ENCODE measurements around the gene GOLIM4. TPM values are rescaled to one million over a fixed set of nuclear protein-coding genes. Genes with fewer than 3 reads are reported as not detected.

GOLIM4 gene
- total and polyA plus RNA-seq, 2 of the 13 experiments (the other 11 are each of a cell fraction or from before 2014, with no cell fraction given): 10.9 to 47.7 TPM

GRCh38 chr3:168034152-168034928, 61.4 kb downstream of the GOLIM4 start (continued):
- TF ChIP-seq FOXA1 (IDR thresholded peaks at IDR 0.05) (no peak), FOXA1 (CRISPR knock-in tag; IDR thresholded peaks at IDR 0.05) (no peak), CENPX (CRISPR knock-in tag; IDR thresholded peaks at IDR 0.05) (no peak), RARG (CRISPR knock-in tag; IDR thresholded peaks at IDR 0.05; ENCODE audit: low read depth) (no peak)

- no peaks in the 10 kb centered on the region for H4K20me1 ChIP-seq (ENCODE audit: insufficient read depth, low read length)
- no peak overlapping the region for H3K9ac ChIP-seq (ENCODE audit: insufficient read depth, low read depth, low read length)
- no peak for FAIRE-seq
- TF ChIP-seq MXD1 (CRISPR knock-in tag; IDR thresholded peaks at IDR 0.05) (no peak), PHF21A (CRISPR knock-in tag; IDR thresholded peaks at IDR 0.05) (no peak), CEBPB (IDR thresholded peaks at IDR 0.05; ENCODE audit: borderline replicate concordance, low read depth, low read length) (no peak), ZNF615 (CRISPR knock-in tag; IDR thresholded peaks at IDR 0.05; ENCODE audit: borderline replicate concordance) (no peak), ZNF576 (CRISPR knock-in tag; IDR thresholded peaks at IDR 0.05) (no peak)
- no peaks in the 10 kb centered on the region for H3K9me3 ChIP-seq (ENCODE audit: low read length)
- H2AFZ ChIP-seq (ENCODE audit: low read length): no peak overlapping the region
- peaks cover 9 to 58% of the 10 kb centered on the region in 2 experiments for H3K36me3 ChIP-seq (replicated peaks in 1 of 2; ENCODE audit: control insufficient read depth in 1 of 2, insufficient read depth in 2 of 2, low read length in 2 of 2)
- DNase-seq (ENCODE audit: low spot score): no peak
- intact Hi-C loops (cut with micrococcal nuclease; ENCODE audit: unreplicated experiment) (no loop called here), in situ Hi-C loops (cut with HindIII; ENCODE audit: extremely low pct_ligation_motif_present, low pct_unique_long_range_greater_than_20kb) (no loop called here)
- no peaks in the 10 kb centered on the region for H3K79me2 ChIP-seq (ENCODE audit: insufficient read depth, low read length)
- no peak overlapping the region for H3K27ac ChIP-seq (ENCODE audit: extremely low read length, insufficient read depth, low read length)
- CTCF ChIA-PET (ENCODE audit: low intra/inter-chr PET ratio, low total read pairs): no interaction called here
- POLR2A ChIA-PET: no interaction called here
- BruUV-seq (replicated peaks): no TSS peak
- ATAC-seq: no peak
- no peaks in the 10 kb centered on the region for H3K4me1 ChIP-seq (ENCODE audit: insufficient read depth, low read length)
- no peaks in the 10 kb centered on the region for H3K27me3 ChIP-seq (ENCODE audit: control insufficient read depth in 1 of 2, insufficient read depth in 2 of 2, low read length in 2 of 2)
- H3K4me3 ChIP-seq (replicated peaks in 1 of 3; ENCODE audit: insufficient read depth in 1 of 3, low read depth in 2 of 3, low read length in 3 of 3): no peak overlapping the region
- H3K4me2 ChIP-seq (ENCODE audit: low read depth, low read length): no peak overlapping the region
- WGBS (ENCODE audit: low lambda C conversion rate): 97% methylated on average over 4 of the region's 4 CpGs
Observed at GRCh38 chr3:168030577-168030976, 65.1 kb downstream of the GOLIM4 start.

Measured in HepG2 (cell line).